ENCODE data around the gene EIF5B.
"Not testable (repeated sequence)": the region's sequence is repeated elsewhere in the genome, so short reads cannot be mapped to it uniquely, and the experiment has no call there.

Gene EIF5B

DNA sequence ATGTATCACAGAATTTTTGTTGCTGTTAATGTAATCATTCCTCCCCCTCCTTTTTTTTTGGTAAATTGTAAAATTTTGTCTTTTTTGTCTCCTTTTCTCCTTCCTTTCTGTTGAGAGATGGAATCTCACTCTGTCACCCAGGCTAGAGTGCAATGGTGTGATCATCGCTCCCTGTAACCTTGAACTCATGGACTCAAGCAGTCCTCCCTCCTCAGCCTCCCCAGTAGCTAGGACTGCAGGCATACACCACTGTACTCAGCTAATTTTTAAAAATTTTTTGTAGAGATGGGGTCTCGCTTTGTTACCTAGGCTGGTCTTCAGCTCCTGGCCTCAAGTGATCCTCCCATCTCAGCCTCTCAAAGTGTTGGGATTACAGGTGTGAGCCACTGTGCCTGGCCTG is 5.3 kb downstream of the EIF5B start:
- FAIRE-seq, result no peak

DNA sequence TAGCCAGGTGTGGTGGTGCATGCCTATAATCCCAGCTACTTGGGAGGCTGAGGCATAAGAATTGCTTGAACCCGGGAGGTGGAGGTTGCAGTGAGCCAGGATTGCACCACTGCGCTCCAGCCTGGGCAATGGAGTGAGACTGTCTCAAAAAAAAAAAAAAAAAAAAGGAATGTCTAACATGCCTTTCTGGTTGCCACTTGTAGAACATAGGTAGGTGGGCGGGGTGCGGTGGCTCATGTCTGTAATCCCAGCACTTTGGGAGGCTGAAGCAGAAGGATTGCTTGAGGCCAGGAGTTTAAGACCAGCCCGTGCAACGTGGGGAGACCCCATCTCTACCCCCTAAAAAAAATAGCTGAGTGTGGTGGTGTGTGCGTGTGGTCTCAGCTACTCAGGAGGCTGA is 8.3 kb downstream of the EIF5B start:
- not testable (repeated sequence) for DNase-seq (ENCODE audit: insufficient read length); FAIRE-seq

More for the DNA sequence above, 5.3 kb downstream of the EIF5B start:
- TF ChIP-seq POLR2A (IDR thresholded peaks at IDR 0.05; ENCODE audit: low read depth, low read length) (no peak), TAF1 (IDR thresholded peaks at IDR 0.05; ENCODE audit: borderline replicate concordance, low read depth, low read length) (no peak), POLR2AphosphoS5 (IDR thresholded peaks at IDR 0.05; ENCODE audit: low read depth, low read length) (no peak)
- DNase-seq (ENCODE audit: insufficient read length), result no peak

DNA sequence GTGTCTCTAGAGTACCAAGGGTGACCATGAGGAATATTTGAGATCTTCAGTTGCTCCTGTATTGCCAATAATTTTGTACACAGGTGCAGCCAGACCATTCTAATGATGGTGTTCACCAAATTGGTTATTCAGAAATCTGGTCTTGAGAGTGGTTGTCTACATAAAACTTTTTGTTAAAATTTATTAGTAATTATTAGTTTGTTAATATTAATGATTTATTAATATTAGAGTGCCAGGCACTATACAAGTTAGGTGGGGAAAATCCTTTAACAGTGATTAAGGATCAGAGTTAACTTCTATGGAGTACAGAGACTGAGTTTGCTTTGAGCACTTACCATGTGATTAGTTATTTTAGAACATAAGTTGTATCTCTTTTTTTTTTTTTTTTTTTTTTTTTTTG is 9.0 kb downstream of the EIF5B start:
- TF ChIP-seq POLR2A (IDR thresholded peaks at IDR 0.05; ENCODE audit: low read depth, low read length) (no peak), TAF1 (IDR thresholded peaks at IDR 0.05; ENCODE audit: borderline replicate concordance, low read depth, low read length) (no peak), POLR2AphosphoS5 (IDR thresholded peaks at IDR 0.05; ENCODE audit: low read depth, low read length) (no peak)
- DNase-seq (ENCODE audit: insufficient read length) (no peak), FAIRE-seq (no peak)

DNA sequence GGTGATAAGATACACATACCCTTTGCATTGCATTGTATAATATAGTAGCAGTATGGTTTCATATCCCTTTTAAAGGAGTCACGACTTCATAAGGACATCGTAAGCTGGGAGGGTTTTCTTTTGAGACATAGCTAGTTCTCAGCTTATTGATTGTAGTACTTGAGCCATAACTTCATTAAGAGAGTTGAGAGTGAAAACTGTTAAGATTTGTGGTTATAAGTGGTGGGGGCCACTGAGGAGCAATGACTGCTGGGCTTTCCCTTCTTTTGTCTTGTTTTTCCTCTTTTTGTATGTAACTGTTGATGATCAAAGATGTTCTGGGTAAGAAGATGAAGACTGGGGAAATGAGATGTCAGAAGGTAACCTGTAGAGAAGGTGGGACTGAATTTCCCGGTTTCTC is 11.0 kb downstream of the EIF5B start:
- DNase-seq (ENCODE audit: insufficient read length) (no peak), FAIRE-seq (no peak)
- TF ChIP-seq TAF1 (IDR thresholded peaks at IDR 0.05; ENCODE audit: borderline replicate concordance, low read depth, low read length) (no peak), POLR2AphosphoS5 (IDR thresholded peaks at IDR 0.05; ENCODE audit: low read depth, low read length) (no peak), POLR2A (IDR thresholded peaks at IDR 0.05; ENCODE audit: low read depth, low read length) (no peak)

- no peak for TF ChIP-seq POLR2A (IDR thresholded peaks at IDR 0.05; ENCODE audit: low read depth, low read length)
- FAIRE-seq, result no peak
- no peak for DNase-seq (ENCODE audit: insufficient read length)
These were observed 13.0 kb downstream of the EIF5B start for GRCh38 chr2:99350194-99350593.

- DNase-seq (ENCODE audit: insufficient read length), result no peak
- TF ChIP-seq TAF1 (IDR thresholded peaks at IDR 0.05; ENCODE audit: borderline replicate concordance, low read depth, low read length), result no peak
- no peak for FAIRE-seq
These were observed 16.9 kb downstream of the EIF5B start for GRCh38 chr2:99354070-99354469.

DNA sequence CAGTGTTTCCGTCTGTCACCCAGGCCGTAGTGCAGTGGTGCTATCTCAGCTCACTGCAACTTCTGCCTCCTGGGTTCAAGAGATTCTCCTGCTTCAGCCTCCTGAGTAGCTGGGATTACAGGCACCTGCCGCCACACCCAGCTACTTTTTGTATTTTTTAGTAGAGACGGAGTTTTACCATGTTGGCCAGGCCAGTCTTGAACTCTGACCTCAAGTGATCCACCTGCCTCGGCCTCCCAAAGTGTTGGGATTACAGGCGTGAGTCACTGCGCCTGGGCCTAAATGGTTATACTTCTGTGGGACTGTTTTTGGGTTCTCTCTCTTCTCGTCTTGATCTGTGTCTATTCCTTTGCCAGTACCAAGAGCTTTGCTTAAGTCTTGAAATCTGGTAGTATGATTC is 17.6 kb downstream of the EIF5B start:
- not testable (repeated sequence) for DNase-seq (ENCODE audit: insufficient read length); FAIRE-seq

GRCh38 chr2:99356853-99357252 is 19.7 kb downstream of the EIF5B start:
- TF ChIP-seq TAF1 (IDR thresholded peaks at IDR 0.05; ENCODE audit: borderline replicate concordance, low read depth, low read length), result no peak
- TF ChIP-seq POLR2A (IDR thresholded peaks at IDR 0.05; ENCODE audit: low read depth, low read length), result no peak
- TF ChIP-seq POLR2AphosphoS5 (IDR thresholded peaks at IDR 0.05; ENCODE audit: low read depth, low read length), result no peak
- FAIRE-seq, result no peak
- no peak for DNase-seq (ENCODE audit: insufficient read length)

DNA sequence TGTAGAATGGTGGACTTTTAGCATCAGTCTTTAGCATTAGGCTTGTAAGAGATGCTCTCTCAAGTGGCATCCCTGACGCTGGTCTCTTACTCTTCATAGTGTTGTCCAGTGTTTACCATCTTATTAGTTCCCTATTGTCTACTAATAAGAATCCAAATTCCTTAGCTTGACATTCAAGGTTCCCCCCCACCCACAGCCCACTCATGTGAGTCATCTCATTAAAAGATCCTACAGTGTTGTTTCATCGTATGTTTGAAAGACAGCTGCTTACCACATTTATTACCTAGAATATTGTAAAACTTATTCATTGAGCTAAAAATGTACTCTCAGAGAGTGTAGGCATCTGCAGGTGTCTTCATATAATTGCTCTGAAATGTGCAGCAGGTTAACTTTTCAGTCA is 28.5 kb downstream of the EIF5B start:
- FAIRE-seq (no peak), DNase-seq (ENCODE audit: insufficient read length) (no peak)
- TF ChIP-seq POLR2A (IDR thresholded peaks at IDR 0.05; ENCODE audit: low read depth, low read length), result no peak
- no peak for TF ChIP-seq TAF1 (IDR thresholded peaks at IDR 0.05; ENCODE audit: borderline replicate concordance, low read depth, low read length)
- no peak for TF ChIP-seq POLR2AphosphoS5 (IDR thresholded peaks at IDR 0.05; ENCODE audit: low read depth, low read length)

DNA sequence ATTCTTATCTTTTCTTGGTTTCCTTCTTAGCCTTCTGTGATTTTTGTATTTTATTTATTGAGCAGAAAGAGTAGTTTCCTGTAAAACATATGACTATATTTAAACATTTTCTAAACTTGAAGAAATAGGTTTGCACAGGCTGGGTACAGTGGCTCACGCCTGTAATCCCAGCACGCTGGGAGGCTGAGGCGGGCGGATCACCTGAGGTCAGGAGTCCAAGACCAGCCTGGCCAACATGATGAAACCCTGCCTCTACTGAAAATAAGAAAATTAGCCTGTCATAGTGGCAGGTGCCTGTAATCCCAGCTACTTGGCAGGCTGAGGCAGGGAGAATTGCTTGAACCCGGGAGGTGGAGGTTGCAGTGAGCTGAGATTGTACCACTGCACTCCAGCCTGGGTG is 31.7 kb downstream of the EIF5B start:
- DNase-seq (ENCODE audit: insufficient read length); FAIRE-seq: not testable (repeated sequence)

DNA sequence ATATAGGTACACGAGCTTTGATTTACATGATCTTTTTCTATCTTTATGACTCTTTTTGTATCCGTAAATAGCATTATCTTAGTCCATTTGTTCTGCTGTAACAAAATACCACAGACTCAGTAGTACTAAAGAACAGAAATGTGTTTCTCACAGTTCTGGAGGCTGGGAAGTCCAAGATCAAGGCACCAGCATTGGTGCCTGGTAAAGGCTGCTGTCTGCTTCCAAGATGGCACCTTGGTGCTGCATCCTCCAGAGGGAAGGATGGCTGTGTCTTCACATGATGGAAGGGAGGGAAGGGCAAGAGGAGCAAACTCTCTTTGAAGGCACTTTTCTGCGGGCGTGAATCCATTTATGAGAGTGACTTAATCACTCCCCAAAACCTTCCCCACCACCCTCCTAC is 36.0 kb downstream of the EIF5B start:
- TF ChIP-seq POLR2AphosphoS5 (IDR thresholded peaks at IDR 0.05; ENCODE audit: low read depth, low read length) (no peak), POLR2A (IDR thresholded peaks at IDR 0.05; ENCODE audit: low read depth, low read length) (no peak), TAF1 (IDR thresholded peaks at IDR 0.05; ENCODE audit: borderline replicate concordance, low read depth, low read length) (no peak)
- no peak for DNase-seq (ENCODE audit: insufficient read length)
- no peak for FAIRE-seq

GRCh38 chr2:99374747-99375146 is 37.6 kb downstream of the EIF5B start:
- DNase-seq (ENCODE audit: insufficient read length) (no peak), FAIRE-seq (no peak)
- no peak for TF ChIP-seq POLR2A (IDR thresholded peaks at IDR 0.05; ENCODE audit: low read depth, low read length)
- no peak for TF ChIP-seq TAF1 (IDR thresholded peaks at IDR 0.05; ENCODE audit: borderline replicate concordance, low read depth, low read length)
- TF ChIP-seq POLR2AphosphoS5 (IDR thresholded peaks at IDR 0.05; ENCODE audit: low read depth, low read length), result no peak

GRCh38 chr2:99376254-99376864 is 39.2 kb downstream of the EIF5B start:
- DNase-seq (ENCODE audit: insufficient read length) (no peak), FAIRE-seq (no peak)
- TF ChIP-seq POLR2AphosphoS5 (IDR thresholded peaks at IDR 0.05; ENCODE audit: low read depth, low read length), result no peak
- no peak for TF ChIP-seq TAF1 (IDR thresholded peaks at IDR 0.05; ENCODE audit: borderline replicate concordance, low read depth, low read length)
- TF ChIP-seq POLR2A (IDR thresholded peaks at IDR 0.05; ENCODE audit: low read depth, low read length), result no peak

DNA sequence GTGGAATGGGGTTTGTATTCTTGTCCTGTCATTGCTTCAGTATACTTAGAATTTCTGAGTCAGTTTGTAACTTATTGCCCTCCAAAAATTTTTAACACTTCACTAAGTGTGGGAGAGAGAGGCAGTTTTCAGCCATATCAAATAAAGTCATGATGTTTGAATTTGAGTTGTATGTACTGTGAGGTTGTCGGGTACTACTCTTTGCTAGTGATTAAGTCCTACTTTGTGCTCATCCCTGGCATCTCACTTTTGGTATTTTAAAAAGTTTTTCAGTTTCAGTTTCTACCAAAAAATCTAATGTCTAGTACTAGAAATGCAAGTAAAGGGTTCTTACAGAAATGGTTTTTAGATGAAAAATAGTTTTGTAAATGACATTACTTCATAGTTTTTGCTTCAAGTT is 40.7 kb downstream of the EIF5B start:
- no peak for FAIRE-seq
- no peak for DNase-seq (ENCODE audit: insufficient read length)
- no peak for TF ChIP-seq POLR2AphosphoS5 (IDR thresholded peaks at IDR 0.05; ENCODE audit: low read depth, low read length)
- no peak for TF ChIP-seq POLR2A (IDR thresholded peaks at IDR 0.05; ENCODE audit: low read depth, low read length)
- no peak for TF ChIP-seq TAF1 (IDR thresholded peaks at IDR 0.05; ENCODE audit: borderline replicate concordance, low read depth, low read length)

All from GM12892 (cell line).